IPS DF 4.7 (cell line): ENCODE results near the gene TRAF3.

Experiments used
- DNase-seq: peaks from one replicate; pipeline ENCODE4 v3.0.0-alpha.2; 2013; ENCODE audit warnings: low spot score; ENCODE audit errors: extremely low read depth

The TRAF3 gene

GRCh38 chr14:102778338-102779083, 1.3 kb downstream of the TRAF3 start:
- DNase-seq, result no peak

DNA sequence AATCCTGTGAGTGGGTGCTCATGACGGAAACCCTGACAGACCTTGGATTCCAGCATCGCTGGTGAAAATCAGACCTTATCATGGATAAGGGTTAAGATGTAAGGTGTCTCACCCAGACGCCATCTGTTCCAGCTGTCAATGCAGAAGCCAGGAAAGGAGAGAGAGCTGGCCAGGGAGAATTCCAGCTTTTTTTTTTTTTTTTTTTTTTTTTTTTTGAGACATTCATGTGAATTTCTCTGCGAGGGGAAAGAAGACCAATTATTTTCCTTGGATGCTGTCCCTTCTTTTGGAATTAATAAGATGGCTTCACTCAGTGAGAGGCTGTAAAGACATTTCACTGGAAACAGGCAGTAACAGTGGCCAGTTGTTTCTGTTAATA, 1.8 kb downstream of the TRAF3 start:
- DNase-seq, result no peak

DNA sequence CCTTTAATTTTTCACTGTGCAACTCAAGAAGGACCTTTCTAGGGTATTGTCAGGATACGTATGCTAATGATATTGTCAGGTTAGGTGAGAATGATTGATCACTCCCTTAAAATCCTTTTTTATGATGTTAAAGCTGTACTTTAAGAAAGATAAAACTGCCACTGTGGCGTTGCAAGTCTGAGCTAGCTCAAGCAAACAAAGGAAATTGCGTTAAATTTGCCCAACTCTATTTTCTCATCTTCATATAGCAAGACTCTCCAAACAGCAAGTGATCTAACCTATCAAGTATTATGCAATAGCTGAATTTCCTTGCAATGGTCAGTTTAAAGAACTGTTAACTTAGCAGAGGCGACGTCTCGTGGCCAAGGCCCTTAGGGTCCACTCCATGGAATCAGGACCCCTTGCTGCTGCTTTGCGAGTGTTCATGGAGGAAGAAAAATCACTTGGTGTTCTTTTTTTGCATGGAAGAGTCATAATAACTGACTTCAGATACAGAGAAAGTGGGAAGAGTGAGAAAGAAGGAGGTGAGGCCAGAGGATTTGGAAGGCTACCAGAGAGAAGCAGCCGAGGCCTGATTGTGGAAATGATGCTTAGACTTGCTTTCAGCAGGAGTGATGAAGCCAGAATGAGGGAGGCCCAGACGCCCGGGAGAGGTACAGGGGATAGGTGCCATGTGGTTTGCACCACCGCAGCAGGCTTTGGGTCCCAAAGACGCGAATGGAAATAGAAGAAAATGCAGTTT, 2.5 kb downstream of the TRAF3 start:
- DNase-seq, result no peak

GRCh38 chr14:102781063-102781462, 3.8 kb downstream of the TRAF3 start:
- no peak for DNase-seq

DNA sequence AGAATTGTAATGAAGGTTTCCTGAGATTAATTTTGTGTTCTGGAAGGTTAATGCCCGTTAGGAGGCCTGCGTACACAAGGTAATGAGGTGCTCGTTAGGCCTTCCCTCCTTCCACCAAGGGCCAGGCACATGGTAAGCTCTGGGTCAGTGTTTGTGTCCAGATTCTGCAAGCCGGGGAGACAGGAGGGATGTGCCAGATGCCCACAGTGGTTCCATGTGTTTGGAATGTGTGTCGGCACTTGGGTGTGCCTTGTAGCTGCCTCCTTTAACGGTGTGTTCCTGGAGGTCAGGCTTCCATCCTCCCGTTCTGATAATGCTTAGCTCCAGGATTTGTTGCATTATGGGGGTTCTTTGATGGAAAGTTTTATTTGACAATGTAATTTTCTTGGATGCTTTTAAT, 5.7 kb downstream of the TRAF3 start:
- DNase-seq, result no peak

DNA sequence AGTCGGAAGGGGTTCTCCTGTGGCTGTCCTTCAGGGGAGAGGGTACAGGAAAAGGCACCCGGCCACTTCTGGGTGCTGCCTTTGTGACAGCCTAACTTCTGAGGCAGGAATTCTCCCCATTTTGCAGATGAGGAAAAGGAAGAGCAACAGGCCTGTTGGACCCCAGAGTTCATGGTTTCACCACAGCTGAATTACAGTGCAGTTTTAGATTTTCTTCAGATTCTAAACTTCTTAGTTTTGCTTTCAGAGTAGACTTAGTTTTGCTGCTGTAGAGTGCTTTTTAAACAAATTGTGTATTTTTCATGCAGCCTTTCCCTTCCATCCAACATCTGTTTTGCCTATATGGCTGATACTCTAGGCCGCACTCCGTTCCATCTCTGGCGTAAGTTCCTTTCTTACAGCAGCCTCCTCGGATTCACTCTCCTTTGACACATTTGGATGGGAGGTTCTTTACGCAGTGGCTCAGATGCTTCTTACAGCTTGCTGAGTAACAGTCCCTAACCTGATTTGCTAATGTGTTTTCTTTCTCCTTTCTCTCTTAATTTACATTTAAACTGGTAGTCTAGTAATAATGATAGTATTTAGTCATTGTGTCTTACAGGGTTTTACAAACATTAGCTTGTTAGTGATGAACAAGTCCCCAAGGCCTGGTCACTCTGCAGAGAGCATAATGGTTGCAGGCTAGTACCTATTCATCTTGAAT, 7.8 kb downstream of the TRAF3 start:
- DNase-seq, result no peak

- DNase-seq, result no peak
These were observed 8.3 kb downstream of the TRAF3 start for GRCh38 chr14:102785595-102785963.

DNA sequence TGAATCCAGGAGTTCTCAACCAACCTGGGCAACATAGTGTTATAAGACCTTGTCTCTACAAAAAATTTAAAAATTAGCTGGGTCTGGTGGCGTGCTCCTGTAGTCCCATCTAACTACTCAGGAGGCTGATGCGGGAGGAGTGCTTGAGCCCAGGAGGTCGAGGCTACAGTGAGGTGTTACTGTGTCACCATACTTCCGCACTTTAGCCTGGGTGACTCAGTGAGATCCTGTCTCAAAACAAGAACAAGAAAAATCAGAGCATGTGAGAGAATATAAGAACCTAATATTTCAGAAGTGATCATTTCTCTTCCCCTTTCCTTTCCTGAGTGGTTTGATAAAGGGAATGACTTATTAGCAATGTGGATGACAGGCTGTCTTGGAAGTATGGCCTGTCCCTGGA, 9.5 kb downstream of the TRAF3 start:
- no peak for DNase-seq

DNA sequence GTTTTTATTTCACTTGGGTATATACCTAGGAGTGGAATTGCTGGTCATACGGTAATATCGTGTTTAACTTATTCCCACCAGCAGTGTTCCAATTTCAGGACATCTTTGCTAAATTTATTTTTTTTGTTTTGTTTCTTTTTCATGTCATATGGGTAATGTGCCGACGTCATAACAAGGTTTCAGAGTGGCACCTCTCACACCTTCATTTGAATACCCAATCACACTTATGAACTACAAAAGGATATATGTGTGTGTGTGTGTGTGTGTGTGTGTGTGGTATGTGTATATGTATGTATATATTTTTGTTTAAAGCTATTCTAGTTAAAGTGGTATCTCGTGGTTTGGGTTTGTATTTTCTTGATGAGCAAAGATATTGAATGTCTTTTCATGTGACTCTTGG, 12.1 kb downstream of the TRAF3 start:
- DNase-seq, result no peak

DNA sequence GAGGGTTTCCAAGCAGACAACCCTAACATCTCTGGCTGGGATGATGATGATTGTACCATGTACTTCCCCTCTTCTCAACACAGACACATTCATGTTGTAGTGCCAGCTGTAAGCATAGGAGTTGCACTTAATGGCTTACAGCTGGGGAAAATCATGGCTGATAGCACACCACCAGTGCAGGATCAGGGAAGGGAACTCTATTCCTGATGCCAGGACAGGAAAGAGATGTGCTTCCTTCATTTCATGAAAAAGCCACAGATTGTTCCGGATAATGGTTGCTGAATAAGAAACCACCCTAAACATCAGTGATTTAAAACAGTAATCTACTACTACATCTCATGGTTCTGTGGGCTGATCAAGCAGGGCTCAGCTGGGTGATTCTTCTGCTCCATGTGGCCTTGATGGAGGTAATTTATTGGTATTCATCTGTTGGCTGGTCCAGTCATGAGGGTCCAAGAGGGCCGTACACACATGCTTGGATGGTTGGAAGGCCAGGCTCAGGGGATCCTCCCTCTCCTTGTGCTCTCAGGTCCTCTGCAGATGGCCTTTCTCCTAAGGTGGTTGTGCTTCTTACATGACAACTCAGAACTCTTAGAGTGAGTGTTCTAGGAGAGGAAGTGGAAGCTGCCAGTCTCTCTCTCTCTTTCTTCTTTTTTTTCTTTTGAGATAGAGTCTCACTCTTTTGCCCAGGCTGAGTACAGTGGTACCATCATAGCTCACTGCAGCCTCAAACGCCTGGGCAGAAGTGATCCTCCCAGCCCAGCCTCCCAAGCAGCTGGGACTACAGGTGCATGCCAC, 16.5 kb downstream of the TRAF3 start:
- no peak for DNase-seq

- DNase-seq, result no peak
These were observed 18.0 kb downstream of the TRAF3 start for GRCh38 chr14:102795060-102795925.

DNA sequence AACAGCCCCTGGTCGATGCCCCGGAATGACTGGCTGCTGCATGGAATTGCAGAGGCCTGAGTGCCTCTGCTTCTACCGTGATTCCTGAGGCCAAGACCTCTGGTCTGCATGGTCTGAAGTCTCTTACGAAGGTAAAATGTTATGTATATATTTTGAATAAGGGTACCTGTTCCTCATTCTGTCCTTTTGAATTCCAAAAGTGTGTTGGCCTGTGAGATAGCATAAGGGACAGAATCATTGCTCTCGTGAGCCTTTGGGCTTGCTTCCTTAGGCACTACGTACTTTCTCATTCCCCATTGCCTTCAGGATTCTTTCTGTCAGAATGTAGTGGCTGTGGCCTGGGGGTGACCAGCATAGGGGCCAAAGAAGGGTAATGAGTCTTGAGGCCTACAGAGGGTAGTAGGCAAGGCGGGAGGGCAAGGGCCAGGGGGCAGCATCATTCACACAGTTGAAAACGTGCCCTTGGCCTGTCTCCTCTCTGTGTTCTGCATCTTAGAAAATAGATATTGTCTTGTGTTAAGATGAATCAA, 19.5 kb downstream of the TRAF3 start:
- DNase-seq, result no peak

- DNase-seq, result no peak
These were observed 21.7 kb downstream of the TRAF3 start for GRCh38 chr14:102798926-102799325.

- DNase-seq, result no peak
These were observed 22.7 kb downstream of the TRAF3 start for GRCh38 chr14:102799684-102800562.

- DNase-seq, result no peak
These were observed 25.7 kb downstream of the TRAF3 start for GRCh38 chr14:102802834-102803523.

DNA sequence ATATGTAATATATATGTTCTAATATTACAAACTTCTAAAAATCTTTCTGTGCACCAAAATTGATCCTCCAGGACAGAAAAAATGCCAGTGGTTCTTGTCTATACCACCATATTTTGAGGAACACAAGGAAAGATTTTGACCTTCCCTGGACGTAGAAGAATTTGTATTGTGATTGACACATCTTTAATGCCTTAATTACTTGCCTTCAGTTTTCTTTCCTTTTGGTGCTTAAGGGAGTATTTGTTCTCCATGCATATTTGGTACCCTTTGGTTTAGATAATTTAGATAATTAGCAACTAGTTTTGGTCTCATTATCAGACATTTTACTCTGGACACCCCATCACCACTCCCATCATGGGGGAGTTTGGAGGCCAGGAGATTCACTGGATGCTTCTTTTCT, 27.6 kb downstream of the TRAF3 start:
- DNase-seq, result no peak

DNA sequence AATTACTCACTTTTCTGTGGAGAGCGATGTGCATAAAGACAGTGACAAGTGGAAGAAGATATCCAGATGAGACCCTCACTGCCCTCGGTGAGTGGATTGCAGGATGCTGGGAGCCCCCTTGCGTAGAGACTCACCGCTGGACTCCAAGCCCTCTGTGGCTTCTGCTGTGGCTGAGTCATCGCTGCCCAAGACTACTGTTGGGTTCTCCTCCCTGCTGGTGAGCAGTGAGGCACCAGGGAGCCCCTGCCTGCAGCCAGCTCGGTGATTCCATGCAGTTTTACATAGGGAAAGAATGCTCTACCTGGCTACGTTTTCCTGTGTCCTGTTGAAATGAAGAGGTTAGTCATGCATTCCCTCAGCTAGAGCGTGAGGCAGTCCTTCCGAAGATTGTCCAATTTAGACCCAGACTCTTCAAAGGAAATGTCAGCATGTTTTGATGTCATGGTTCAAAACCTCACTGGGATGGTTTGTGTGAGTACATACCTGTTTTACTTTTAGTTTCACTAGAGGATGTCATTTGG, 28.2 kb downstream of the TRAF3 start:
- DNase-seq, result no peak

DNA sequence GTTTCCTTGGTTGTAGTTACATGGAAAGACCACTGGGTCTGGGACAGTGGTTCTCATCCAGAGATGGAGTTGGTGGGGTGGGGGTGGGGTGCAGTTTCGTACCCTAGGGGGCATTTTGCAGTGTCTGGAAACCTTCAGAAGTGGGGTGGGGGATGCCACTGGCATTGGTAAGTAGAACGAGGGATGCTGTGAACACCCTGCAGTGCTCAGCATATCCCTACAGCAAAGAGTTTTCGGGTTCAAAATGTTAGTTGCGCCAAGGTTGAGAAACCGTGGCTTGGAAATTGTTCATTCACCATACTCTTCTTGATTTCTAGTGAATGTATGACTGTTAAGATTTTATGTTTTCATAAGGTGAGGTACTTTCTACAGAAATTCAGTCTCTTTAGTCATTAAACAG, 28.7 kb downstream of the TRAF3 start:
- DNase-seq, result no peak

GRCh38 chr14:102806447-102806846, 29.2 kb downstream of the TRAF3 start:
- DNase-seq, result no peak
